HCT116 (cell line): ENCODE measurements around the gene MGST1. TPM values are rescaled to one million over a fixed set of nuclear protein-coding genes. Genes with fewer than 3 reads are reported as not detected.
A peak's percentile ranks its signal among the peaks of the same experiment; 100 is the strongest.

Source experiments
- ATAC-seq: fragments of 200-7000 bp; cut with Tn5 transposase; 2 replicates; pipeline ENCODE4 v1.9.1; 2020; ENCODE audit warnings: mild to moderate bottlenecking, moderate library complexity
- BruUV-seq: library from RNA; stranded (reverse); fragments of 400-500 nt; replicated peaks from 2 replicates; lab custom pipeline; 2021; lab: Mats Ljungman, UMichigan
- CTCF ChIA-PET: fragments of 300-600 bp; sonication (Branson Sonifier 250); formaldehyde crosslinking; loops from one replicate; lab custom pipeline; 2021; ENCODE audit warnings: antibody characterized with exemption; lab: Charles Lee
- POLR2A ChIA-PET: fragments of 300-600, 350-600 bp; sonication (Branson Sonifier 250); formaldehyde crosslinking; loops from one replicate; lab custom pipeline; 2021; ENCODE audit warnings: antibody characterized with exemption; lab: Charles Lee
- RAD21 ChIA-PET, 2 experiments: fragments of 300-600 bp; sonication (Branson Sonifier 250); formaldehyde crosslinking; loops; one replicate each; lab custom pipeline; 2023; ENCODE audit warnings: low total read pairs in 2 of 2; ENCODE audit not compliant: uncharacterized antibody in 2 of 2, unreplicated experiment in 2 of 2, low non-redundant PET in 1 of 2; lab: Charles Lee
- DNase-seq: peaks from one replicate; pipeline ENCODE4 v3.0.0-alpha.2; 2010; ENCODE audit warnings: low read depth, low spot score
- H2AFZ ChIP-seq: fragments of 200-600 bp; shearing (Covaris generic), sonication (generic); 2 replicates; pipeline ENCODE4 v1.6.1; 2017; ENCODE audit warnings: low read depth, mixed run types, mixed read lengths, antibody characterized with exemption, low read length; ENCODE audit not compliant: poor library complexity, severe bottlenecking
- H3K27ac ChIP-seq: 2 replicates; pipeline ENCODE4 v1.5.1; 2012; ENCODE audit warnings: low read depth, low read length
- H3K27me3 ChIP-seq: fragments of 200-600 bp; sonication (generic); 2 replicates; pipeline ENCODE4 v1.6.1; 2016; ENCODE audit warnings: mixed run types, low read length, mixed read lengths; ENCODE audit not compliant: insufficient read depth
- H3K36me3 ChIP-seq, 2 experiments: fragments of 200-500 bp in 1 of 2; fragments of 200-600 bp in 1 of 2; sonication (Bioruptor generic) in 1 of 2; sonication (generic) in 1 of 2; 2 replicates each; pipeline versions ENCODE4 v1.5.1 to v1.6.1; 2014 to 2016; ENCODE audit warnings: low read length in 2 of 2, inconsistent platforms in 1 of 2, mixed read lengths in 1 of 2, mixed run types in 1 of 2; ENCODE audit not compliant: insufficient read depth in 2 of 2, control insufficient read depth in 1 of 2
- H3K4me1 ChIP-seq, 2 experiments: fragments of 200-600 bp in 1 of 2; sonication (generic) in 1 of 2; 2 replicates each; pipeline versions ENCODE4 v1.5.1 to v1.6.1; 2012 to 2017; ENCODE audit warnings: low read length in 2 of 2, inconsistent platforms in 1 of 2, mild to moderate bottlenecking in 1 of 2, mixed read lengths in 1 of 2, mixed run types in 1 of 2, moderate library complexity in 1 of 2; ENCODE audit not compliant: insufficient read depth in 2 of 2, control insufficient read depth in 1 of 2
- H3K4me2 ChIP-seq: fragments of 200-600 bp; sonication (generic); 2 replicates; pipeline ENCODE4 v1.6.1; 2017; ENCODE audit warnings: mixed run types, low read length, mixed read lengths
- H3K4me3 ChIP-seq, 2 experiments: fragments of 200-600 bp in 1 of 2; sonication (generic) in 1 of 2; replicated peaks in 1 of 2; 2 replicates each; pipeline ENCODE4 v1.5.1; 2011 to 2016; ENCODE audit warnings: low read length in 2 of 2, control low read depth in 1 of 2, low read depth in 1 of 2, mild to moderate bottlenecking in 1 of 2, mixed read lengths in 1 of 2, mixed run types in 1 of 2
- H3K79me2 ChIP-seq: fragments of 200-600 bp; sonication (generic); 2 replicates; pipeline ENCODE4 v1.6.1; 2017; ENCODE audit warnings: mild to moderate bottlenecking, mixed run types, low read length, moderate library complexity, mixed read lengths; ENCODE audit not compliant: insufficient read depth
- H3K9ac ChIP-seq: fragments of 200-600 bp; sonication (generic); 2 replicates; pipeline ENCODE4 v1.6.1; 2016; ENCODE audit warnings: low read length, mixed read lengths
- H3K9me2 ChIP-seq: fragments of 200-600 bp; sonication (generic), shearing (Covaris generic); 2 replicates; pipeline ENCODE4 v1.6.1; 2017; ENCODE audit warnings: mixed run types, mild to moderate bottlenecking, moderate library complexity; ENCODE audit not compliant: insufficient read depth
- H3K9me3 ChIP-seq, 2 experiments: fragments of 200-500 bp in 1 of 2; fragments of 200-600 bp in 1 of 2; sonication (Bioruptor generic) in 1 of 2; sonication (generic) in 1 of 2; 2 replicates each; pipeline ENCODE4 v1.6.1; 2014 to 2017; ENCODE audit warnings: low read length in 2 of 2, mixed read lengths in 2 of 2, inconsistent platforms in 1 of 2, low read depth in 1 of 2, mild to moderate bottlenecking in 1 of 2, mixed run types in 1 of 2, moderate library complexity in 1 of 2; ENCODE audit not compliant: control insufficient read depth in 1 of 2, insufficient read depth in 1 of 2
- H4K20me1 ChIP-seq: fragments of 200-600 bp; sonication (generic), shearing (Covaris generic); 2 replicates; pipeline ENCODE4 v1.6.1; 2017; ENCODE audit warnings: mixed run types, mild to moderate bottlenecking, moderate library complexity; ENCODE audit not compliant: insufficient read depth
- CEBPB ChIP-seq: IDR thresholded peaks from 2 replicates; pipeline ENCODE4 v1.6.1; 2012; ENCODE audit warnings: low read depth
- CTCF ChIP-seq, 3 experiments: fragments of 200-600 bp in 1 of 3; sonication (generic) in 1 of 3; IDR thresholded peaks in 2 of 3; conservative IDR thresholded peaks in 1 of 3; 2 replicates each; pipeline ENCODE4 v1.5.1; 2012 to 2017; ENCODE audit warnings: low read depth in 2 of 3, low read length in 2 of 3, antibody characterized with exemption in 1 of 3, borderline replicate concordance in 1 of 3, control low read depth in 1 of 3, mild to moderate bottlenecking in 1 of 3, mixed read lengths in 1 of 3, mixed run types in 1 of 3, moderate library complexity in 1 of 3; ENCODE audit not compliant: insufficient read depth in 1 of 3
- MAX ChIP-seq: IDR thresholded peaks from 2 replicates; pipeline ENCODE4 v1.6.1; 2012
- POLR2AphosphoS5 ChIP-seq: IDR thresholded peaks from 2 replicates; pipeline ENCODE4 v1.6.1; 2011; ENCODE audit warnings: mild to moderate bottlenecking, low read depth, low read length, moderate library complexity
- RAD21 ChIP-seq: IDR thresholded peaks from 2 replicates; pipeline ENCODE4 v1.6.1; 2012; ENCODE audit warnings: low read depth, mild to moderate bottlenecking
- ZNF274 ChIP-seq: fragments of 200-500 bp; sonication (Bioruptor generic); IDR thresholded peaks from 2 replicates; pipeline ENCODE4 v1.6.1; 2014; ENCODE audit warnings: mild to moderate bottlenecking, low read depth, low read length, inconsistent platforms
- intact Hi-C: fragments of 100-400 bp; cut with micrococcal nuclease; formaldehyde crosslinking; loops from 2 replicates; pipeline ENCODE4 v1.10.0; 2022
- total RNA-seq: library from RNA; stranded (reverse); gene quantifications from one replicate; pipeline ENCODE4 v1.2.1, GENCODE V29; 2021; ENCODE audit not compliant: unreplicated experiment

Gene MGST1
- total RNA-seq, 1 experiment from 2014 or later, result 111 TPM

GRCh38 chr12:16358878-16359277 lies 11.4 kb downstream of the MGST1 start (continued):
- TF ChIP-seq ZNF274 (no peak), MAX (no peak), POLR2AphosphoS5 (no peak)

GRCh38 chr12:16359512-16360491 lies 12.4 kb downstream of the MGST1 start:
- Histone ChIP-seq H4K20me1 (no peaks in the 10 kb centered on the region), H3K9me3 (no peaks in the 10 kb centered on the region), H3K27ac (no peak overlapping the region), H3K9me2 (no peaks in the 10 kb centered on the region), H2AFZ (no peak overlapping the region), H3K27me3 (no peaks in the 10 kb centered on the region), H3K9ac (no peak overlapping the region), H3K36me3 (peaks cover 22 to 34% of the 10 kb centered on the region in 2 experiments), H3K79me2 (peaks cover 13% of the 10 kb centered on the region; the same call in 1 of the 2 replicates), H3K4me1 (no peaks in the 10 kb centered on the region), H3K4me2 (no peak overlapping the region), H3K4me3 (no peak overlapping the region)
- ChIA-PET POLR2A (no interaction called here), RAD21 (interaction anchor here in 1 of 2 experiments (0.7 kb wide), 1 partner anchor 12 kb away, joined by 3 read pairs; no protein-coding TSS in a partner anchor), CTCF (interaction anchor here (0.7 to 2.7 kb wide), 2 partner anchors 14 to 194 kb away, joined by 3 to 14 read pairs; no protein-coding TSS in a partner anchor)
- TF ChIP-seq CTCF (IDR thresholded peaks at IDR 0.05 in 2 of 3, conservative IDR thresholded peaks at IDR 0.05 in 1 of 3; ENCODE audit: borderline replicate concordance in 1 of 3, insufficient read depth in 1 of 3, low read depth in 2 of 3, low read length in 2 of 3) (peak; percentile 52 to 95 (median 93); a peak in 5 of 6 replicates), RAD21 (peak; percentile 76), CEBPB (no peak)
- BruUV-seq, result no TSS peak
- DNase-seq (peak; percentile 47), ATAC-seq (peak; percentile 91)
- intact Hi-C loops, result loop anchor here (1.0 kb wide), 3 partner anchors 195 to 378 kb away; no protein-coding TSS in a partner anchor
